H7 (cell line): ENCODE results near the gene SH3RF3. TPM values are rescaled to one million over a fixed set of nuclear protein-coding genes. Genes with fewer than 3 reads are reported as not detected.

Experiments
- DNase-seq: peaks from one replicate; pipeline ENCODE4 v3.0.0; 2012
- H3K27me3 ChIP-seq: 2 replicates; pipeline ENCODE4 v1.6.0; 2011; ENCODE audit warnings: mild to moderate bottlenecking, low read length; ENCODE audit not compliant: control insufficient read depth, insufficient read depth
- H3K36me3 ChIP-seq: replicated peaks from 2 replicates; pipeline ENCODE4 v1.5.1; 2011; ENCODE audit warnings: low read length; ENCODE audit not compliant: control insufficient read depth, insufficient read depth
- H3K4me3 ChIP-seq: 2 replicates; pipeline ENCODE4 v1.5.1; 2011; ENCODE audit warnings: low read depth, mild to moderate bottlenecking, control low read depth, low read length, moderate library complexity; ENCODE audit not compliant: insufficient read depth
- total RNA-seq: library from RNA; depleted of rRNA; stranded (reverse); fragments of >200 nt; shearing (Covaris generic); gene quantifications from 2 replicates; pipeline ENCODE4 v1.2.3, GENCODE V29; 2014

Gene SH3RF3
- total RNA-seq, 1 experiment from 2014 or later = 0.80 TPM

DNA sequence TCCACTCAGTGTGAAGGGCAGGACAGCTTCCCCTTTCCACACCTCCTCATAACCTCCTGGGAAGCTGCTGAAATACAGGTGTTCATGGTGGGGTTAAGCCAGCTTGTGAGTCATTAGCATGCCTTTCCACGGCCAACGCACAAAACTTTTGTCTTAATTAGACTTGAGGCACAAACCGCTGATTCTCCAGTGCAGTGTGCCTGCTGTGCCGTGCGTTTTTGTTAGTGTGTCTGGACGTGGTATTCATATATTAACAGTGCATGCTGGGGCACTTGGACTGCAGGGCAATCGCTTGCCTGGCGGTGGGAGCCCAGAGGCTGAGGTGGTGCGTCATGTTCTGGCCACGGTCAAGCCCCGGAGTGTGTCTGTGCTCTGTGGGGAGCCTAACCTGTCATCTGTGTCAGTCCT is 156.2 kb downstream of the SH3RF3 start:
- Histone ChIP-seq H3K4me3 (no peak overlapping the region), H3K27me3 (no peaks in the 10 kb centered on the region), H3K36me3 (no peaks in the 10 kb centered on the region)
- no peak for DNase-seq

DNA sequence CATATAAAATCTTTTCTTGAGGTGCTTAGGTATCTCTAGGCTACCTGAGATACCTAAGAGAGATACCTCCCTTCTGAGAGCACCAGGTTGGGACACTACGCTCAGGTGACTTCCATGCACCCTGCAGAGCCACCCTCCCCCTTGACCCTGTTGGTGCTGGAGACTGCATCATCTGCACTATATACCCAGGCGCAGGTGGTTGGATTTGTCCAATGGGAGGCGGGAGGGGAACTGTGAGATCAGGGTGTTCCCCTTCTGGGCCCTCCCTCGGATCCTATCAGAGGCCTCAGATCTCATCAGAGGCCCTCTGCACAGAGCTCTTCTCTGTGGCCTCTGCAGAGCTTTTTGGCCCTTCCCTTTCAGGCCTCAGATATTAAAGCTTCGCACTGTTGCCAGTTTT is 158.4 kb downstream of the SH3RF3 start:
- no peaks in the 10 kb centered on the region for H3K36me3 ChIP-seq
- no peak overlapping the region for H3K4me3 ChIP-seq
- no peaks in the 10 kb centered on the region for H3K27me3 ChIP-seq
- no peak for DNase-seq

DNA sequence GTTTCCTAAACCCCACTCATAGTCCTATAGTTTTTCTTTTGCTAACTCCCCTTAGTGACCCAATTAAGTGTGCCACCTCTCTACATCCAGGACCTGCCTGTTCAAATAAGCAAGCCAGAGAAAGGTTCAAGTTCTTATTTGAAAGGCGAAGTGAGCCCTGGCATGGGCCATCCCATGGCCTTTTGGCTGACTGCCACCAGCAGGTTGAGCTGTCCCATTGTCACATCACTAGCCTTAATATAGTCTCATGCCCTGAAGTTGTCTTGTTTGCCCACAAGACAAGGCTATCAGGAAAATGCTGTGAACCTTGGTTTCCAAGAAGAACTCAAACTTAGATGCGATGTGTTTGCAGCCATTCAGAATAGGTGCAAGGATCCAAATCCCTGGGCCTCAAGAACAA is 158.8 kb downstream of the SH3RF3 start:
- Histone ChIP-seq H3K4me3 (no peak overlapping the region), H3K27me3 (no peaks in the 10 kb centered on the region), H3K36me3 (no peaks in the 10 kb centered on the region)
- DNase-seq = no peak

GRCh38 chr2:109288544-109289368 is 159.8 kb downstream of the SH3RF3 start:
- no peak for DNase-seq
- Histone ChIP-seq H3K36me3 (no peaks in the 10 kb centered on the region), H3K27me3 (no peaks in the 10 kb centered on the region), H3K4me3 (no peak overlapping the region)

DNA sequence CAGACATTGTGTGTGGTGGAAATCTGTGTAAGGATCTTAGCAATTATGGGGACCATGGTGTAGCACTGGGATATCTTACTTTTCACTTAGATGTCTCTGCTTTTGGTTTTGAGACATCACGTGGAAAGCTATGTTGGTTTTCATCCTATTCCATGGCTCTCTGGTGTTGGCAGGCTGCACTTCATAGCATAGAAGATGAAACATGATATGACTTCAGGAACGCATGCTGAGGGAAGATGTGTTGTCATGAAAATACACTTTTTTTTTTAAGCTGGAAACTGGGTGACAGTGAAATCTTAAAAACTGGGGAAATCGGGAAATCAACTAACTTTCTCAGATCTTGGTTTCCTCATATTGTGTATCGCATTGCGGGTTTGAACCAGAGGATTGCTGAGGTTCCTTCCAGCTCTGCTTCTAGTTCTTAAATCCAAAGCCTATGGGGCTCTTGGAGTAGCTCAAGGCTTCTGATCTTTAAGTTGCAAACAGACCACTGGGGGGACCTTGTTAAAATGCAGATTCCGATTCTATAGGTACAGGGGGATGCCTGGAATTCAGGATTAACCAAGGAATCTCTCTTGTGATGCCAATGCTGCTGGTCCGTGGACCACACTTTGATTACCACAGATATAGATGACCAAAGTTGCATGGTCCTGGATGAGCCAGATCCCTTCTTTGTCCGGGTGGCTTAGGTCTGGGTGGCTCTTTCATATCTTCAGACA is 160.7 kb downstream of the SH3RF3 start:
- Histone ChIP-seq H3K4me3 (no peak overlapping the region), H3K27me3 (no peaks in the 10 kb centered on the region), H3K36me3 (no peaks in the 10 kb centered on the region)
- peak; percentile 70 for DNase-seq

DNA sequence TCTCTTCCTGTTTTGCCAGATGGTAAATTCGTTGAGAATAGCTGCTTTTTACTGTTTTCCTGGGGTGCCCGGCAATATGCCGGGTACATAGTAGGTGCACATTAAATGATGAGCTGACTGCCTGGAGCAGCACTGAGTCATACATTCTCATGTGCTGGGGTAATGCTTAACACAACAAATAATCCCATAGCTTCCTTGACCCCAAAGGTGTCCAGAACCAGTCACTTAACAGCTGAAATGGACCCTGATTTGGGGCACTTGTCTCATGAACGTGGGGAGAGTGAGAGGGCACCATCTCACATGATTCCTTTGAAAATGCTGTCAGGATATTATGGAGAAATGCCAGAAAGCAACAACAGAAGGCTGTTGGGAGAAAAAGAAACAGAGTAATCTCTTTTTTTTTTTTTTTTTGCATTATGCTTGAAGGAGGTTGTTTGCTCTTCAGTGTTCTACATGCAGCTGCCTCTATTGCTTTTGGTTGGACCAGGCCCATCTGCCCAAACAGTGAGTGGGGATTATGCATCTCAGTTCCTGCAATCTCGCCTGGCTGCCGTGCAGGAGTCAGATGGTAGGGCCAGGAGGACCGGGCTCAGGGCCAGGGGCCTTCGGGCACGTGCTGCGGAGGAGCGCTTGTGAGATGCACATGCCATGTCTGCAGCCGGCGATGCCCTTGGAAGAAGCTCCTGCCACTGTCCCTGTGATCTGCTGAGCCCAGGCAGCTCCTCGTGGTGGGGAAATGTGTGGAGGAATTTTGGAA is 162.1 kb downstream of the SH3RF3 start:
- H3K36me3 ChIP-seq = no peaks in the 10 kb centered on the region
- DNase-seq = no peak
- no peaks in the 10 kb centered on the region for H3K27me3 ChIP-seq
- no peak overlapping the region for H3K4me3 ChIP-seq

DNA sequence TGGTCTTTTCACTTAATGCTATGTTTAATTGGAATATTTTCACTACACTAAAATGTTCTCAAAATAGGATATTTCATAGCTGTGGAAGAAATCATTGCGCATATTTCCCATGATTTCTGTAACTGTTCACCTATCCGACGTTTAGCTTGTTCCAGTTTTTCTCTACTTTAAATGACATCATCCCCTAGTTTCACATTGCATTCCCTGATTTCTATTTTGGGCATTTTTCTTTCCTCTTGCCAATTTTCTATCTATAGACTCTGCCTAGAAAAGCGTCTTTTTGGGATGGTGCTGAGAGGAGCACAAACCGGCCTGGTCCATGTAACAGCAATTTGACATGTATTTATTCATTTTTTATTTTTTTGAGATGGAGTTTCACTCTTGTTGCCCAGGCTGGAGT is 163.4 kb downstream of the SH3RF3 start:
- no peaks in the 10 kb centered on the region for H3K27me3 ChIP-seq
- no peak overlapping the region for H3K4me3 ChIP-seq
- DNase-seq = no peak
- H3K36me3 ChIP-seq = no peaks in the 10 kb centered on the region

GRCh38 chr2:109293663-109294062 is 164.7 kb downstream of the SH3RF3 start:
- Histone ChIP-seq H3K27me3 (no peaks in the 10 kb centered on the region), H3K36me3 (no peaks in the 10 kb centered on the region), H3K4me3 (no peak overlapping the region)
- DNase-seq = no peak

DNA sequence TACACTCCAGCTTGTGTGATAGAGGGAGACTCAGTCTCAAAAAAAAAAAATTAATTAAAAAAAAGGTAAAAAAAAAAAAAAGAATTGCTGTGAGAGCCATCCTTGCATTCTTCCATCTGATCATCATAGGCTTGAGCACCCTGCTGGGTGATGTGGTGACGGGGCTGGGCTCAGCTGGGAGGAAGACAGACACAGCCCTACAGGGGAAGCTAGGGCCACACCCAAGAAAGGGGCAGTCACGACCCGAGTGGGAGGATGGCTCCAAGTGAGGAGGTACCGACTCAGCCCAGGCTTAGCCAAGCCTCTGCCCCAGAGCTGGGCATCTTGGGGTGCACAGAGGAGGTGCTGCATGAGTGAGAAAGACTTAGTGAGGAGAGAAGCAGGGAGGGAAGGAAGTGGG is 165.5 kb downstream of the SH3RF3 start:
- no peaks in the 10 kb centered on the region for H3K27me3 ChIP-seq
- H3K36me3 ChIP-seq = no peaks in the 10 kb centered on the region
- DNase-seq = no peak
- no peak overlapping the region for H3K4me3 ChIP-seq

- DNase-seq = no peak
- no peaks in the 10 kb centered on the region for H3K27me3 ChIP-seq
- no peak overlapping the region for H3K4me3 ChIP-seq
- no peaks in the 10 kb centered on the region for H3K36me3 ChIP-seq
Observed at GRCh38 chr2:109295070-109295780, 166.2 kb downstream of the SH3RF3 start.

DNA sequence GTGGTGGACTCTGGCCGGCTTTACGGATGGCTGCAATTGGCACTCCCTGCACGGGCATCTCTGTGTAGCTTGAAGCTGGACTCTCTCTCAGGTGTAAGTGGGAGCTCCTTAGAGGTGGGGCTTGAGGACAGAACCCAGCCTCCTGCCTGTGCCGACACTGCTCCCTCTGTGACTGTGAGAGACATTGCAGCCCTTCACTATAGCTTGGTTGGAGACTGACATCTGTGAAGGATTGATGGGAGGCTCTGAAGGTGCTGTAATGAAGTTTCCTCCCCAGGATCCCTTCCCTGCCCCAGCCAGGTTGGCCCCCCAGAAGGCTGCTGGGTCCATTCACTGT is 166.7 kb downstream of the SH3RF3 start:
- peak; percentile 62 for DNase-seq
- no peaks in the 10 kb centered on the region for H3K27me3 ChIP-seq
- no peak overlapping the region for H3K4me3 ChIP-seq
- H3K36me3 ChIP-seq = no peaks in the 10 kb centered on the region

- no peak overlapping the region for H3K4me3 ChIP-seq
- no peak for DNase-seq
- H3K27me3 ChIP-seq = no peaks in the 10 kb centered on the region
- no peaks in the 10 kb centered on the region for H3K36me3 ChIP-seq
Observed at GRCh38 chr2:109297566-109298490, 168.8 kb downstream of the SH3RF3 start.

DNA sequence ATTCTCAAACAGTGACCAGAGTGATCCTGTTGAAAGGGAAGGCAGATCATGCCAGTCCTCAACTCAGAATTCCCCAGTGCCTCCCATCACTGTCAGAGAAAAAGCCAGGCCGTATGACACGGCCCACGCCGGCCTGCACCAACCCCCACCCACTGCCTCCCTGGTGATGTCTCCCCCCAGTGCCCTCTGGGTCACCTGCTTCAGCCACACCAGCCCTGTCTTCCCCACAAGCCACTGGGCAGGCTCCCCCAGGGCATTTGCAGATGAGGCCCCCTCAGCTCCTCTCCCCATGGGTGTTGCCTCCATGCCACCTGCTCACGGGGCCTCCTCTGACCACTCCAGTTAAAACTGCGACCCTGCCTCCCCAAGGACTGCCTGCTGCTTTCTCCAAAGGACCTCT is 169.8 kb downstream of the SH3RF3 start:
- Histone ChIP-seq H3K36me3 (no peaks in the 10 kb centered on the region), H3K27me3 (no peaks in the 10 kb centered on the region), H3K4me3 (no peak overlapping the region)
- no peak for DNase-seq

- no peaks in the 10 kb centered on the region for H3K27me3 ChIP-seq
- no peaks in the 10 kb centered on the region for H3K36me3 ChIP-seq
- no peak overlapping the region for H3K4me3 ChIP-seq
- no peak for DNase-seq
Observed at GRCh38 chr2:109299536-109299935, 170.5 kb downstream of the SH3RF3 start.
